ENCODE results near the gene CNTNAP5.

DNA sequence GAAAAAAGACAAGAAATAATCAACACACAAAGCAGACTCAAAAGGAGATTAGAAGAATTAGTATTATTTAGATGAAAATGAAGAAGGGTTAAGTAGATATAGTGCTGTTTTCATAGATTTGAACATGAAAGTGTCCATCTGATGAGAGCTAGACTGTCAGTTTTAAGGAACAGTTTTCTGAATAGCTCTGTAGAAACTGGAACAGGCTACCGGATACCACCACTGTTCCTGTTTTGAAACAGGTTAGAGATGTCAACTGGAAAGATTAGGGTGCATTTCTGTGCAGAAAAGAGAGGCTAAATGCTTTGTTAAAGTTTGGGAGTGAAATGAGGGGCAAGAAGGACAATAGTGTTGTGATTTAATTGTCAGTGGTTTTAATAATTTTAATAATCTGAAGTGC lies 908.8 kb downstream of the CNTNAP5 start:
- TF ChIP-seq, protein P1, sequence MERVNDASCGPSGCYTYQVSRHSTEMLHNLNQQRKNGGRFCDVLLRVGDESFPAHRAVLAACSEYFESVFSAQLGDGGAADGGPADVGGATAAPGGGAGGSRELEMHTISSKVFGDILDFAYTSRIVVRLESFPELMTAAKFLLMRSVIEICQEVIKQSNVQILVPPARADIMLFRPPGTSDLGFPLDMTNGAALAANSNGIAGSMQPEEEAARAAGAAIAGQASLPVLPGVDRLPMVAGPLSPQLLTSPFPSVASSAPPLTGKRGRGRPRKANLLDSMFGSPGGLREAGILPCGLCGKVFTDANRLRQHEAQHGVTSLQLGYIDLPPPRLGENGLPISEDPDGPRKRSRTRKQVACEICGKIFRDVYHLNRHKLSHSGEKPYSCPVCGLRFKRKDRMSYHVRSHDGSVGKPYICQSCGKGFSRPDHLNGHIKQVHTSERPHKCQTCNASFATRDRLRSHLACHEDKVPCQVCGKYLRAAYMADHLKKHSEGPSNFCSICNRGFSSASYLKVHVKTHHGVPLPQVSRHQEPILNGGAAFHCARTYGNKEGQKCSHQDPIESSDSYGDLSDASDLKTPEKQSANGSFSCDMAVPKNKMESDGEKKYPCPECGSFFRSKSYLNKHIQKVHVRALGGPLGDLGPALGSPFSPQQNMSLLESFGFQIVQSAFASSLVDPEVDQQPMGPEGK (CRISPR knock-in tag; IDR thresholded peaks at IDR 0.05; ENCODE audit: borderline replicate concordance): no peak
- TF ChIP-seq ZFP3 (CRISPR knock-in tag; IDR thresholded peaks at IDR 0.05) (no peak), CSDC2 (CRISPR knock-in tag; IDR thresholded peaks at IDR 0.05) (no peak), BACH2 (CRISPR knock-in tag; IDR thresholded peaks at IDR 0.05; ENCODE audit: borderline replicate concordance) (no peak), TOX (CRISPR knock-in tag; IDR thresholded peaks at IDR 0.05; ENCODE audit: borderline replicate concordance) (no peak)

All from SK-N-SH treated with all-trans-retinoic acid at 6 μM for 48 hours (cell line).